GM19240 (cell line): ENCODE measurements around the gene PKHD1.
"Not testable (repeated sequence)": the region's sequence is repeated elsewhere in the genome, so short reads cannot be mapped to it uniquely, and the experiment has no call there.

ENCODE experiments used
- DNase-seq: peaks from one replicate; pipeline ENCODE4 v3.0.0; 2011; ENCODE audit warnings: low spot score; ENCODE audit not compliant: insufficient read length

The PKHD1 gene

GRCh38 chr6:51928320-51928719 lies 159.1 kb downstream of the PKHD1 start:
- DNase-seq, result no peak

GRCh38 chr6:51927450-51927849 lies 160.0 kb downstream of the PKHD1 start:
- DNase-seq, result no peak

GRCh38 chr6:51926125-51926524 lies 161.3 kb downstream of the PKHD1 start:
- no peak for DNase-seq

GRCh38 chr6:51922479-51922878 lies 164.9 kb downstream of the PKHD1 start:
- not testable (repeated sequence) for DNase-seq

DNA sequence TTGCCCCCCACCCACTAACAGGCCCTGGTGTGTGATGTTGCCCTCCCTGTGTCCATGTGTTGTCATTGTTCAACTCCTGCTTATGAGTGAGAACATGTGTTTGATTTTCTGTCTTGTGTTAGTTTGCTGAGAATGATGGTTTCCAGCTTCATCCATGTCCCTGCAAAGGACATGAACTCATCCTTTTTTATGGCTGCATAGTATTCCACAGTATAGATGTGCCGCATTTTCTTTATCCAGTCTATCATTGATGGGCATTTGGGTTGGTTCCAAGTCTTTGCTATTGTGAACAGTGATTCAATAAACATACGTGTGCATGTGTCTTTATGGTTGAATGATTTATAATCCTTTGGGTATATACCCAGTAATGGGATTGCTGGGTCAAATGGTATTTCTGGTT lies 169.1 kb downstream of the PKHD1 start:
- not testable (repeated sequence) for DNase-seq

DNA sequence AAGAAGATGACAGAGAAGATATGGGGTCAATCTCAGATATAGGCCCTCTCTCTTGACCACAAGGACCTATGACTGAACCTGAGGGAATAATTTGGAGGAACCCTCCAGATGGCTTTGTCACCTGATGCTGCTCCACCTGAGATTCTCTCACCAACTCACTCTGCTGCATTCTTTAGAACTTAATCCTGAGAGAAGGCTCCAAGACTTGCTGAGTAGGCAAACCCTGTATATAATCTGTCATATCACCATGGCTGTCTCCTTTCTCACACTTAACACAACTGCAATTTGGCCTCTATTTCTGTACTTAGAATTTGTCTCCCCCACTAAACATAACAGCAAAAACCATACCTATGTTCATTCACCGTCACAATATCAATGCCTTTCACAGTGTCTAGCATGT lies 172.3 kb downstream of the PKHD1 start:
- DNase-seq, result no peak

DNA sequence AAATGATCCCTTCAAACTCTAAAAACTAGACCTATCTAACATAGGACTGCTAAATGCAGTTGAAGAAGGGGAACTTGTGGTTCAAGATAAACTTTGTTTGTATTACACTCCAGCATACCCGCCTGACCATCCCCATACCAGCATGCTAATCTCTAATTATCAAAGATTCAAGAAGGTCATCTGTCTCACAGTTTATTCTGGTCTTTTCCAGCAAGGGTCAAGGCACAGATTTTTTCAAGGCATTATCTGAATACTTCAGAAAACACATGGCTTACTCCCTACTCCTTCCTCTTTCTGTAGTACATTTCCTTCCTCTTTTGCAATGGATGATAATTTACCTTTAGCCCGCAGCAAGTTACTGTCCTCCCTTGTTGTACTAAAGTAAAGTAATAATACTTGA lies 174.1 kb downstream of the PKHD1 start:
- no peak for DNase-seq

DNA sequence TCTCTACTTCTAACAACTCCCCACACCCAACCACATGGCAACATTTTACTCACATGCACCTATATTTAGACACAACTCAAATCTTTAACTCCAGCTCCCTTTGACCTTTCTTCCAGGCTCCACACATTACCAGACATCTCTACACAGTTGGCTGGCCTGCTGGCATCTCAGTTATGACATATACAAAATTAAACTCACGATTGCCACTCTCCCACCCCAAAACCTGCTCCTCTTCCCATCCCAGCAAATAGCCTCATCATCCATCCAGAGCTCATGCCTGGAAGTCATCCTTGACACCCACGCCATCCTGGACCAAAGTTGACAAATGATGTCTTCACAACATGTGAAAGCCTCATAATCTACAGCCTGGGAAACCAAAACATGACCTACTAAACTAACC lies 176.6 kb downstream of the PKHD1 start:
- DNase-seq, result no peak

DNA sequence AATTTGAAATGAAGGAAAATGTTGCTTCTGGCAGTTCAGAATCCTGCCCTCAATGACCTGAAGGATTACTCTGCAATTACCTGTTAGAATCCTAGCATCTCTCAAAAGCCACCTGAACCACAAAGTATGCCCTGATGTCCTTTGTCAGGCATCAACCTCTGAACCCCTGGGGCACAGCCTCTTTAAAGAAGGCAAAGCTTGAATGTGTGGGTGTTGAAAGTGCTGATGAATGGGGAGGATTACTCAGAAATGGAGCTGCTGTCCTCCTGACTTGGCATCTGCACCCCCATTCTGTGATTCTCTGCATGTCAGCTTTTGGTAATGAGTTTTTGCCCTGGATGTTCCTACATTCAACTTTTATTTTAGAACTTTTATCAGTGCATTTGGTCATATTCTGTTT lies 179.2 kb downstream of the PKHD1 start:
- DNase-seq, result no peak

- no peak for DNase-seq
Measured at GRCh38 chr6:51901766-51902764, 185.3 kb downstream of the PKHD1 start.

- no peak for DNase-seq
Measured at GRCh38 chr6:51893366-51893765, 194.0 kb downstream of the PKHD1 start.

DNA sequence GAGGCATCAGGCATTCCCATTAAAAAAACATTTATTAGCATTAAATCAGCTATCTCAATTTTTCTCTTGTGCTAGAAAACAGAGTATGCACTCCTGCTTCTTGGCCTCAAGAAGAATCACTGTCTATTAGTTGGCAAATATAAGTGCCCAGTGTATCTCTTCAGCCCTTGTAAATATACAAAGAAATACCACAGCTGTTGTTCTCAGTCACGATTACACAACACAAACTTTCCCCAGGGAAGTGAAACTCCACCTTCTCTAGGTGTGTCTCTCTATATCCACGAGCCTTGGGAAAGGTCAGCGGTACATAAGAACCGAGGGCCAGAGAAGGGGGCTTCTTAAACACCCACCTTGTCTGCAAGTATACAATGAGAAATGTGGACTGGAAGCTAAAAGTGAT lies 194.7 kb downstream of the PKHD1 start:
- DNase-seq, result no peak

DNA sequence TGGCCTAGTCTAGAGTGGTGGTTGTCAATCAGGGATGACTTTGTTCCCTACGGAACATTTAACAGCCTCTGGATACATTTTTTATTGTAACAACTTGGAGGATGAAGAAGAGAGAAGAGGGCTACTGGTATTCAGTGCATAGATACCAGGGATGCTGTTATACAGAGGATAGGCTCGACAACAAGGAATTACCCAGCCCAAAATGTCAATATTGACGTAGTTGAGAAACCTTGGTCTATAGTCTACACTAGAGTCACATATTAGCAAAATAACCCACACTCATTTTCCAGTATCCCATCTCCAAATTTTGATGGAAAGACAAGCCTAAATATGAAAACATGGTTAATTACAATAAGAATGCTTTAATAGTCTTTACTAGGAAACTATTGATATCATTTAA lies 195.1 kb downstream of the PKHD1 start:
- no peak for DNase-seq

GRCh38 chr6:51891784-51892183 lies 195.6 kb downstream of the PKHD1 start:
- no peak for DNase-seq

DNA sequence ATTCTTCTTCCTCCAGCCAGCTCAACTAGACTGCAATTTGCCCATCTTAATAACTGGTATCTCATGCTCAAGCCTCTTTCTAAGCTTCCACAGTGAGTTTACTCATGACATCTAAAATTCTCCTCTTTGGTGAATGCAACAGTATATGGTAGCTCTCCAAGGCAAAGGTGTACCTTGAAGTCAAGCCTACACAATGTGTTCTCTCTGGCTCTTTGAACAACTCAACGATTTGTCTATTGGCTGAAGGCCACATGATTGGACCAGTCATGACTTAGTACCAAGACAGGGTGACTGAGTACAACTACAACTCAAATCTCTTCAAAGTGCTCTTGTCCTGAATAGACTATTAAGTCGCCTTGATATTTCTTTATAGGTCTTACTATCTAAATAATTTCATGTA lies 199.6 kb downstream of the PKHD1 start:
- no peak for DNase-seq

DNA sequence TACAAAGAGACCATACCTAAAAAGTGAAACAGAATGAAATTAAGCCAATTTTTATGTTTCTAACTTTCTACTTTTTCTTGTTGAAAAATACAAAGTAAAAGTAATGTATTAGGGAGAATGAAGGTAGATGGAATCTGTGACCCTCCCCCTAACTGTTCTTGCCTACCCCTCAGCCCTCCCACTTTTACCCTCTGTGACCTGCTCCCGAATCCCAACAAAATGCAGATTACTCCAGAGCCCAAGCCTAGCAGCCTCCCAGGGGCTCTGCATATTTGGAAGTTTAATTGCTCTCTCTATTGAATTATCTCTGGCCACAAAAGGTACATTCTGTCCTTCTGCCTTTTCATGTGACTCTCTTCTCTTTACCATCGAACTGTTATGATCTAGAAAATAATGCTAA lies 201.5 kb downstream of the PKHD1 start:
- DNase-seq, result no peak

DNA sequence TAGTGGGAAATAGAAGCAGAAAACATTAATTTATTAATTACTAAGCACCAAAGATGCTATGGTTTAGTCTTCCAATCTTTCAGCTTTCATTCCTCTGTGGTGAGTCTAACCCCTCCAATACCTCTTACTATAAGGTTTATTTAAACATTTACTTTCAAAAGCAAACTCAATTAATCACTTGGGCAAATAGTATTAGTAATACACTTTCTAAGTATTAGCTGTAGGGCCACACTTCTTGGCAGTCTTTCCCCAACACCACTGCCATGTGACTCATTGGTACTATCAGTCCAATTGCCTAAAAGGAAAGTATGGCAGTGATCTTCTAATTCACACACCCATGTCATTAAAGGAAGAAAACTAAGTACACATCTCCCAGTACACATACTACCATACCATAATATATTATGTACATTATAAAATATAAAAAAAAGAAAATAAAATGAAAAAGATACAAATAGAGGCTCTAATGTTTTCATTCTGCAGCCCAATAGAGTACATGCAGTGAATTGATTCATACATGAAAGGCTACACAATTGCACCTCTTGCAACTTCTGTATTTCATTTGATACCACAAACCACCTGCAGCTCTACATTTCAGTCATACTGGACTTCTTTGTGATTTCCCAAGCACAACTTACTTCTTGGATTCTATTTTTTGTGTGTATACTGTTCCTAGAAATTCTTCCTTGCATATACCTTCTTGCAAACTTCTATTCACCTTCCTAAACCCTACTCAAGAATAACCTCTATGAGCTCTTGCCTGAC lies 218.6 kb downstream of the PKHD1 start:
- no peak for DNase-seq

- DNase-seq, result no peak
Measured at GRCh38 chr6:51866867-51867266, 220.5 kb downstream of the PKHD1 start.

DNA sequence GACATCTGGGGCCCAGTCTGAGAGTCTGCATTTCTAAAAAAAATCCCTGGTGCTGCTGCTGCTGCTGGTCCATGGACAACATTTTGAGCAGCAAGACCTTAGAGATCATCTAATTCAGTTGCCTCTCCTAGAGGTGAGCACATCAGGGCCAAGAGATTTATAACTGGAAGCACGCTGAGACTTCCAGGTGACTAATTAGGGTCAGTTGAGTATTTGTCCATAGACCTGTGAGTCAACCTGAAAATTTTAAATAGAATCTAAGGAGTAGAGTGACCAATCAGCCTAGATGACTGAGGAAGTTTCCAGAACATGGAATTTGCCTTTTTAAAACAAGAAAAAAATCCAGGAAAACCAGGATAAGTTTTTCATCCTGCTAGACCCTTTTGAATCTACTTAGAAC lies 221.4 kb downstream of the PKHD1 start:
- no peak for DNase-seq

- DNase-seq, result no peak
Measured at GRCh38 chr6:51865176-51865575, 222.2 kb downstream of the PKHD1 start.

DNA sequence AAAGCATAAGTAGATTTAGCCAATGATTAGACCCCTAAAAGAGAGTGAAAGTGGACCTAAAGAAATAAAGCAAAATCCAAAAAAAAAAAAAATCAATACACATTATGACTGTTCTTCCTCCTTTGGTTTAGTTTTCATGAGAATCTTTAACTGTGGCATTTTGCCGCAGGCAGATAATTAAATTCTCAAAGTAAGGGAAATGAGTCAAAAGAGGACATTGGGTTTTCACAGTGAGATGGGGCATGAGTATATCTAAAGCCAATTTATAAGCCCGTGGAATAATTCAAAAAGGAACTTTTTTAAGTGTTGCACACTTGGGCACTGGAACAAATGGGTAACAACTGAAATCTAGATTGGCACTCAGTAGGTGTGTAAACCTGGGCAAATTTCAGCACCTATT lies 230.3 kb downstream of the PKHD1 start:
- no peak for DNase-seq

- DNase-seq, result no peak
Measured at GRCh38 chr6:51856508-51856907, 230.9 kb downstream of the PKHD1 start.
